HG02870 (cell line): ENCODE results near the gene CLTCL1.

Source experiments
- ATAC-seq: cut with Tn5 transposase; IDR thresholded peaks from one replicate; pipeline ENCODE4 v1.9.1; 2021; ENCODE audit warnings: mild to moderate bottlenecking, moderate library complexity; ENCODE audit not compliant: unreplicated experiment

The CLTCL1 gene

DNA sequence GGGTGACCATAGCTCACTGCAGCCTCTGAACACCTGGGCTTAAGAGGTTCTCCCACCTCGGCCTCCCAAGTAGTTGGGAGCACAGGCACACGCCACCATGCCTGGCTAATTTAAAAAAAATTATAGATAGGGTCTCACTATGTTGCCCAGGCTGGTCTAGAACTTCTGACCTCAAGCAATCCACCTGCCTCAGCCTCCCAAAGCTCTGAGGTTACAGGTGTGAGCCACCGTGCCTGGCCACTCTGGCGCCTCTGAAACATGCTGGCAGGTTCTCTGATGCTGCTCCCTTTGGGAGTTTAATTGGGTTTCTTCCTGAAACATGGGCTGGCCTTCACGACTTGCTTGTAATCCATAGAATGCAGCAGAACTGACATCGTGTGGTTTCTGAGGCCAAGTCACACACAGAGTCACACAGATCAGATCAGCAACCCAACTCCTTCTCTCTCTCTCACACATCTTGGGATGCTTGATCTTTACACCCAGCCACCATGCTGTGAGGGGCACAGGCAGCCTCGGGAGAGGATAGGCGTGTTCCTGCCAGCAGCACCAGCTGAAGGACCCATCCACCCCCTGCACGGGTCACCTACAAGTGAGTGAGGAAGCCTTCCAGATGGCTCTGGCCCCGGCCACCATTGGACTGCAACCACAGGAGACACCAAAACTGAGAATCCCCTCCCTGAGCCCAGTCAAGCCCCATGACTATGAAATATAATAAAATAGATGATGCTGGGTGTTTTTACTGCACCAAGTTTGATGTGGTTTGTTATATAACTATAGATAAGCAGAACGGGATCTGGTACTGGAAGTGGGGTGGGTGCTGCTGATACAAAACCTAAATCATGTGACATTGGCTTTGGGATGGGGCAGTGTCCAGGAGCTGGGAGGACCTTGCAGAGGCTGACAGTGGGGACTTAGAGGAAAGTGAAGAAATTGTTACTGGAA lies 138.3 kb downstream of the CLTCL1 start:
- no peak for ATAC-seq

- ATAC-seq, result no peak
Measured at GRCh38 chr22:19151329-19152191, 140.0 kb downstream of the CLTCL1 start.

DNA sequence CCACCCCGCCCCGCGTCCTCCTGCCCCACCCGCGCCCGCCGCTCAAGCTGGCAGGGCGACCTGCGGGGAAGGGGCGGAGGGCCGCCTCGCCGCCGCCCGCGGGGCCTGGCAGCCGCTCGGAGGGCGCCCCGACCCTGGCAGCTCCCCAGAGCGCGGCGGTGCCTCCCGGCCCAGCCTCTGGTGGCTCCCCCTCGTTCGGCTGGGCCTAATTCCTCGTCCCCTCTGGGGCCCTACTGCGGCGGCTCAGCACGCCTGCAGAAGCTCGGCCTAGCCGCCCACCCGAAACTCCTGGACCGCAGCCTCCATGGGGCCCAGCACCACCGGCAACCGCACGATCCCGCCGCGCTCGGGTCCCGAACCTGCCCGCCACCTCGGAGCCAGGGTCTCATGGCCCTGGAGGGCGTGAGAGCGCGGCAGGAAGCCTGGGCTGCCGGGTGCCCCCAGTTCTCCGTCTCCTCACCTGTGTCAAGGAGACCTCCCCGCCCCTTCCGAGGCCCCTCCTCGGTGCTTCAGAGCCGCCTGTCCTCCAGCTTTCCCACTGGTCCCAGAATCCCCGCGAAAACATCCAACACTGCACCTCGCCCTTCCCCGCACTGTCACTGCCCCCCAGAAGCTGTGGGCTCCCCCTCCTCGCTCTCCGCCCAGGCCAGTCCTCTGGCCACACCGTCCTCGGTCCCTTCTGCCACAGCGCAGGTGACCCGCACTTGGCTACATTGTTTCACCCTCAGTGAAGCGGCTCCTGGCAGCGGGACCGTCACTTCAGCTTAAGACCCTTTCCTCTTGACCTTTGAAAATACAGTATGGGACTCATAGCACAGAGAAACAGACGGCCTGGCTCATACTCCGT lies 140.8 kb downstream of the CLTCL1 start:
- ATAC-seq, result no peak

GRCh38 chr22:19149991-19150390 lies 141.5 kb downstream of the CLTCL1 start, which contains the start of gene GSC2:
GSC2 (minus strand) TSS chr22:19150292; CDS start chr22:19150283, 9 bp downstream.
- no peak for ATAC-seq

DNA sequence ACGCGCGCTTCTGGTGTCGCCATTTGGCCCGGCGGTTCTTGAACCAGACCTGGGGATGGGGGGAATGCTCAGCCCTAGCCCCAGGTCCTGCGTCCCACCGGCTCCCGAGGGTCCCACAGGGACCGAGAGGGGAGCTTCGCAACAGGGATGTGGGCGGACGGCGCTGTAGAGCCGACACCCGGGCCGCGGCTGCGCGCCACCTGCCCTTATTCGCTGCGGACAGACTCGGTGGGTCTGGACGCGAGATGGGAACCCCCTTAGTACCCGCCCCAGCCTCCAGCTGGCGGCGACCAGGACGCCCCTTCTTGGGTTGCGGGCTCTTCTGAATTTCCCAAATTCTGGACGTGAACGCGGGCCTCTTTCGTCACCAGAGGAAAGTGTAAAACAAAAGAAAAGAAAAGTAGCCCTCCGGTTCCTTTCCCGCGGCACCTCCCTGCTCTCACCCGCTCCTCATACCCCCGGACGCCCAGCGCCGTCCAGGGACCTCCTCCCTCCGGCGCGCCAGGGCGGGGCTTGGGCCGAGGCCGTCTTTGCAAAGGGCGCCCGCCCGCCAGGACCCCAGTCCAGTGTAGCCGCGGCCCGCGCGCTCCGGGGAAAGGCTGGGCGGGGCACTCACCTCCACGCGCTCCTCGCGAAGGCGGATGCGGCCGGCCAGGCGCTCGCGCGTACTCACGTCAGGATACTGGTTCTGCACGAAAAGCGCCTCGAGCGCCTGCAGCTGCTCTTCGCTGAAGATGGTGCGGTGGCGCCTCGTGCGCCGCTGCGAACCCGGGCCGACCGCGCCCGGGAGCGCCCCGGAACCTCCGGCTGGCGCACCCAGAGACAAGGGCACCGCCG lies 142.3 kb downstream of the CLTCL1 start:
- ATAC-seq, result no peak

- no peak for ATAC-seq
Measured at GRCh38 chr22:19148417-19149046, 143.0 kb downstream of the CLTCL1 start.

DNA sequence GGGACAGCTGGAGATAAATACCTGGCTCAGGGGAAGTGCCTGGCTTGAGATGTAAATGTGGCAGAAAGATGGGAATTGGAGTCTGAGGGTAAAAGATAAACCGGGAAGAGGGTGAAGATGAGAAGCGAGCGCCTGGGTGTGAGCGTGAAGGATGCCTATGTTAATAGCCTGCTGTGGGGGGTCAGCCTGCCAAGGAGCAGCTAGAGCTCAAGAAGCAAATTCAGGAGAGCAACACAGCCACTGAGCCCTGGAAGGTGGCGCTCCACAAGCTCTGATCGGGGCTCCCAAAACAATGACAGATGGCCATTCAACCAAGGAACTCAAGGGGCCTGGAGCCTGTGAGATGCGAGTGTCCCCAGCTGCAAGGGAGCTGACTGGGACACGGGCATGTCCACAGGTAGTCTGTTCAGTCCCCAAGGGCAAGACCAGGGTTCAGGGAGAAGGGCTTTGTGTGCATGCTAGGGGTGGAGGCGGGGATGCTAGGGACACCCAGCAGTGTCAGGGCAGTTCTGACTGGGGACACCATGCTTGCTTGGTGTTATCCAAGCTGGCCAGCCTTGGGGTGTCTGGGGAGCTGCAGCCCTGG lies 144.2 kb downstream of the CLTCL1 start:
- no peak for ATAC-seq

DNA sequence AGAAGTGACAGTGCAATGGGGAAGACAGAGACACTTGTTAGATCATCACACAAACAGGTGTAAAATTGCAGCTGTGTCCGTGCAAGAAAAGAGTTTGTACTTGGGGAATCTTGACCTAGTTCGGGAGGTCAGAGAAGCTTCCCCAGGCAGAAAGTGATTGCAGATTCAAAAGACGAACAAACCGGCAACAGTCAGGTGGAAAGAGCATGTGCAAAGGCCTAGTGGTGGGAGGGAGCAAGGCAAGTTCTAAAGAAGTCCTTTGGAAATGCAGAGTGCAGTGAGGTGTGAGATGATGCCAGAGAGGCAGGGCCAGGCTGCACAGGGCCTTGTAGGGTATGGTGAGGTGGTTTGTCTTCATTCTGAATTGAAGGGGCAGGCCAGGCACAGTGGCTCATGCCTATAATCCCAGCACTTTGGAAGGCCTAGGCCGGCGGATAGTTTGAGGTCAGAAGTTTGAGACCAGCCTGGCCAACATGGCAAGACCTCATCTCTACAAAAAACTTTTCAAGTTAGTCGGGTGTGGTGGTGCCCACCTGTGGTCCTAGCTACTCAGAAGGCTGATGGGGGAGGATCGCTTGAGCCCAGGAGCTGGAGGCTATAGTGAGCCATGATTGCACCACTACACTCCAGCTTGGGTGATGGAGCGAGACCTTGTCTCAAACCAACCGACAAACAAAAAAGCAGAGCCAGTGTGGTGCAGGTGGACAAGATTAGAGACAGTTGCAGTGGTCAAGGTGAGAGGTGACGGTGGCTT lies 145.1 kb downstream of the CLTCL1 start:
- no peak for ATAC-seq

GRCh38 chr22:19143967-19144400 lies 147.5 kb downstream of the CLTCL1 start:
- no peak for ATAC-seq

DNA sequence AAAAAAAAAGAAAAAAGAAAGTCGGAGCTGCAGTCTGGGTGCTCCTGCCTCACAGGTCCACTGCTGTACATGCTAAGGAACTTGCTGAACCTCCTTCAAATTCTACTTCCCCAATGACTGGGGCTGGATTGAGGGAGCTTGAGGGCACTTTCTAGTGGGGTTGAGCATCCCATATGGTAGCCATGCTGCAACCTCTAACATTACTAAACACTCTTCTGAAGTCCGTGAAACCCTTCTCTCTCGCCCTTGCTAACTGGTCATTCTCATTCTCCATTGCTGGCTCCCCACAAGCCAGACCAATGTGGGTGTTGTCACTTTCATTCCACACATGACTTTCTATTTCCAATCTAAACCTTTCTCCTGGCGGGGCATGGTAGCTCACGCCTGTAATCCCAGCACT lies 148.3 kb downstream of the CLTCL1 start:
- ATAC-seq, result no peak

DNA sequence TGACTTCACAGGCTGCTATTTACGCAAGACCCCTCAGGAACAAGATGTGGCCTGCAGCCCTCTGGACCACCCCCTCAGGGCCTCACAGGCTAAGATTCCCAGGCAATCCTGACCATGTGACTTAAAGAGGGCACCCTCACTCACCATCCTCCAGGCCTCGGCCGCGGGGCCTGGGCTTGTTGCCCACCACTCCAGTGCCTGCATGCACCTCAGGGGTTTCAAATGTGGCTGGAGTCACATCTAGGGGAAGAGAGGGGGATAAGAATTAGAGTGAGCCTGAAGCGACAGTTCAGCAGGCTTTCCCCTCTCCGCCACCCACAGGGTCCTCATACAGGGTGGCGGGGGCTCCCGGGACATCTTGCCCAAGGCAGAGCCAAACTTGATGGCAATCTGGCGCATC lies 149.1 kb downstream of the CLTCL1 start:
- no peak for ATAC-seq

DNA sequence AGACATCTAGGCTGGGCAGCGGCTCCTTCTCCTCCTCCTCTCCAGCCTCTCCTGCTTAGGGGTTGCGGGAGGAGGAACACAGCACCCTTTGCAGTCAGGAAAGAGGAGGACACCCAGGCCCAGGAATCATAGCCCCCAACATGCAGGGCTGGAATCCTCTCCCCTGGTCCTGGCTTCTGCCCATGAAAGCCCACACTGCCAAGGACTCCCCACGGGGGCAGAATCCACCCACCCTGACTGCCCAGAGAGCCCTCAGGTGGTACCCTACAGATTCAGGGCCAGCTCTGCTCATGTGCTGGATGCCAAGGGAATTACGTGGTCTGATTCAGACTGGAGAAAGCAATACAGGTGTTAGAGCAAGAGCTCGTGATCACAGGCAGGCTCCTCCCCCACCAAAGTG lies 151.5 kb downstream of the CLTCL1 start:
- ATAC-seq, result no peak

DNA sequence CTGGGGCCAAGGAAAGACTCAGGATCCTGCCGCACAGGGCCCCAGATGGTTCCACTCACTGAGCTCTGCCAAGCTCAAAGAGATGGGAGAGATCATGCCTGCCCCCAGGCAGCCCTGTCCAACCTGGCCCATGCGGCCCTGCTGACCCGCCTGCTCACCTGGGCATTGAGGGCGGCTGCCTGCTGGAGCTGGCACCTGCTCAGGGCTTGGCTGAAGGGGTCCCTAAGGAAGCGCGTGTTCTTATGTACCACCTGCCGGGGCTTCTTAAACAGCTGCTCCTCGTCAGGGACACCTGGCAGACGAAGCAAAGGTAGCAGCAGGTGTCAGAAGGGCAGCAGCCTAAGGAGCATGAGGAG lies 152.5 kb downstream of the CLTCL1 start:
- ATAC-seq, result no peak

GRCh38 chr22:19138217-19139000 lies 153.1 kb downstream of the CLTCL1 start:
- no peak for ATAC-seq

GRCh38 chr22:19137384-19138216 lies 153.9 kb downstream of the CLTCL1 start:
- no peak for ATAC-seq

DNA sequence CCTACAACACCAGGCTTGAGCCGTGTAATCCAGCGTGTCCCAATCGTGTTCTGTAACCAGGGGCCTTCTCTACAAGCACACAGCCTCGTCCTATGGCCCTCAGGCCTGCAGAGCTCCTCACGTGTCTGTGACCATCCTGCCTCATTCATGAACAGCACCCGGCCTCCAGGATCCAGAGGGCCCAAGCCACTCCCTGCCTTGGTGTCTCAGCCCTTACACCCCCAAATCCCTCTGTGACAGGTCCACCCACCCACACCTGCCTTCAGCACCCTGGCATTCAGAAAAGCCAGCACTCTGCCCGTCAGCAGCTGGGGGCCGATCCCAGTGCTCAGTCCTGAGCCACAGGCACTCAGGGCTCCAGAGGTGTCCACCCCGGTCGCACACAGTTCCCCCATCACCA lies 154.6 kb downstream of the CLTCL1 start:
- no peak for ATAC-seq

- no peak for ATAC-seq
Measured at GRCh38 chr22:19134874-19135273, 156.6 kb downstream of the CLTCL1 start.
